Measurements from ENCODE around the gene BCO2. TPM values are rescaled to one million over a fixed set of nuclear protein-coding genes. Genes with fewer than 3 reads are reported as not detected.

BCO2 gene
- total and polyA plus RNA-seq, 2 experiments from 2014 or later, result 0.63 to 1.1 TPM

DNA sequence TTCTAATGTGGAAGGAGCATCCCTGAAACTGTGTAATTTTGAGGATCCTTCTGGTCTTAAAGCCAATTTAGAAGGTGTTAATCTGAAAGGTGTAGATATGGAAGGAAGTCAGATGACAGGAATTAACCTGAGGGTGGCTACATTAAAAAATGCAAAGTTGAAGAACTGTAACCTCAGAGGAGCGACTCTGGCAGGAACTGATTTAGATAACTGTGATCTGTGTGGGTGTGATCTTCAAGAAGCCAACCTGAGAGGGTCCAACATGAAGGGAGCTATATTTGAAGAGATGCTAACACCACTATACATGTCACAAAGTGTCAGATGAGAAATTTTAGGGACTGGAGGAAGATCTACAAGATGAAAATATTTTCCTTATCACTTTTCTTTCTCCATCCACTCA lies 7.6 kb downstream of the BCO2 start:
- no peaks in the 10 kb centered on the region for H4K20me1 ChIP-seq (replicated peaks; ENCODE audit: insufficient read depth)
- H3K4me3 ChIP-seq, result no peak overlapping the region
- no peak overlapping the region for H3K27ac Mint-ChIP-seq
- H3K9me2 ChIP-seq (ENCODE audit: insufficient read depth), result no peaks in the 10 kb centered on the region
- H3K4me3 Mint-ChIP-seq, result no peak overlapping the region
- no peaks in the 10 kb centered on the region for H3F3A ChIP-seq (replicated peaks; ENCODE audit: low read depth)
- no peak overlapping the region for H3K4me2 ChIP-seq
- H2AFZ ChIP-seq, result no peak overlapping the region
- peaks cover 3% of the 10 kb centered on the region; the same call in 2 of the 3 replicates for H3K4me1 Mint-ChIP-seq
- H3K27ac ChIP-seq (ENCODE audit: low read depth), result no peak overlapping the region
- TF ChIP-seq, protein P1, sequence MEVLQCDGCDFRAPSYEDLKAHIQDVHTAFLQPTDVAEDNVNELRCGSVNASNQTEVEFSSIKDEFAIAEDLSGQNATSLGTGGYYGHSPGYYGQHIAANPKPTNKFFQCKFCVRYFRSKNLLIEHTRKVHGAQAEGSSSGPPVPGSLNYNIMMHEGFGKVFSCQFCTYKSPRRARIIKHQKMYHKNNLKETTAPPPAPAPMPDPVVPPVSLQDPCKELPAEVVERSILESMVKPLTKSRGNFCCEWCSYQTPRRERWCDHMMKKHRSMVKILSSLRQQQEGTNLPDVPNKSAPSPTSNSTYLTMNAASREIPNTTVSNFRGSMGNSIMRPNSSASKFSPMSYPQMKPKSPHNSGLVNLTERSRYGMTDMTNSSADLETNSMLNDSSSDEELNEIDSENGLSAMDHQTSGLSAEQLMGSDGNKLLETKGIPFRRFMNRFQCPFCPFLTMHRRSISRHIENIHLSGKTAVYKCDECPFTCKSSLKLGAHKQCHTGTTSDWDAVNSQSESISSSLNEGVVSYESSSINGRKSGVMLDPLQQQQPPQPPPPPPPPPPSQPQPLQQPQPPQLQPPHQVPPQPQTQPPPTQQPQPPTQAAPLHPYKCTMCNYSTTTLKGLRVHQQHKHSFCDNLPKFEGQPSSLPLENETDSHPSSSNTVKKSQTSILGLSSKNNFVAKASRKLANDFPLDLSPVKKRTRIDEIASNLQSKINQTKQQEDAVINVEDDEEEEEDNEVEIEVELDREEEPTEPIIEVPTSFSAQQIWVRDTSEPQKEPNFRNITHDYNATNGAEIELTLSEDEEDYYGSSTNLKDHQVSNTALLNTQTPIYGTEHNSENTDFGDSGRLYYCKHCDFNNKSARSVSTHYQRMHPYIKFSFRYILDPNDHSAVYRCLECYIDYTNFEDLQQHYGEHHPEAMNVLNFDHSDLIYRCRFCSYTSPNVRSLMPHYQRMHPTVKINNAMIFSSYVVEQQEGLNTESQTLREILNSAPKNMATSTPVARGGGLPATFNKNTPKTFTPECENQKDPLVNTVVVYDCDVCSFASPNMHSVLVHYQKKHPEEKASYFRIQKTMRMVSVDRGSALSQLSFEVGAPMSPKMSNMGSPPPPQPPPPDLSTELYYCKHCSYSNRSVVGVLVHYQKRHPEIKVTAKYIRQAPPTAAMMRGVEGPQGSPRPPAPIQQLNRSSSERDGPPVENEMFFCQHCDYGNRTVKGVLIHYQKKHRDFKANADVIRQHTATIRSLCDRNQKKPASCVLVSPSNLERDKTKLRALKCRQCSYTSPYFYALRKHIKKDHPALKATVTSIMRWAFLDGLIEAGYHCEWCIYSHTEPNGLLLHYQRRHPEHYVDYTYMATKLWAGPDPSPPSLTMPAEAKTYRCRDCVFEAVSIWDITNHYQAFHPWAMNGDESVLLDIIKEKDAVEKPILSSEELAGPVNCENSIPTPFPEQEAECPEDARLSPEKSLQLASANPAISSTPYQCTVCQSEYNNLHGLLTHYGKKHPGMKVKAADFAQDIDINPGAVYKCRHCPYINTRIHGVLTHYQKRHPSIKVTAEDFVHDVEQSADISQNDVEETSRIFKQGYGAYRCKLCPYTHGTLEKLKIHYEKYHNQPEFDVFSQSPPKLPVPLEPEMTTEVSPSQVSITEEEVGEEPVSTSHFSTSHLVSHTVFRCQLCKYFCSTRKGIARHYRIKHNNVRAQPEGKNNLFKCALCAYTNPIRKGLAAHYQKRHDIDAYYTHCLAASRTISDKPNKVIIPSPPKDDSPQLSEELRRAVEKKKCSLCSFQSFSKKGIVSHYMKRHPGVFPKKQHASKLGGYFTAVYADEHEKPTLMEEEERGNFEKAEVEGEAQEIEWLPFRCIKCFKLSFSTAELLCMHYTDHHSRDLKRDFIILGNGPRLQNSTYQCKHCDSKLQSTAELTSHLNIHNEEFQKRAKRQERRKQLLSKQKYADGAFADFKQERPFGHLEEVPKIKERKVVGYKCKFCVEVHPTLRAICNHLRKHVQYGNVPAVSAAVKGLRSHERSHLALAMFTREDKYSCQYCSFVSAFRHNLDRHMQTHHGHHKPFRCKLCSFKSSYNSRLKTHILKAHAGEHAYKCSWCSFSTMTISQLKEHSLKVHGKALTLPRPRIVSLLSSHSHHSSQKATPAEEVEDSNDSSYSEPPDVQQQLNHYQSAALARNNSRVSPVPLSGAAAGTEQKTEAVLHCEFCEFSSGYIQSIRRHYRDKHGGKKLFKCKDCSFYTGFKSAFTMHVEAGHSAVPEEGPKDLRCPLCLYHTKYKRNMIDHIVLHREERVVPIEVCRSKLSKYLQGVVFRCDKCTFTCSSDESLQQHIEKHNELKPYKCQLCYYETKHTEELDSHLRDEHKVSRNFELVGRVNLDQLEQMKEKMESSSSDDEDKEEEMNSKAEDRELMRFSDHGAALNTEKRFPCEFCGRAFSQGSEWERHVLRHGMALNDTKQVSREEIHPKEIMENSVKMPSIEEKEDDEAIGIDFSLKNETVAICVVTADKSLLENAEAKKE (CRISPR knock-in tag; IDR thresholded peaks at IDR 0.05), result no peak
- TF ChIP-seq NANOG (IDR thresholded peaks at IDR 0.05; ENCODE audit: borderline replicate concordance), result no peak
- no peak for DNase-seq (ENCODE audit: low spot score)
- peaks cover 5% of the 10 kb centered on the region; the same call in 1 of the 2 replicates for H3K4me1 ChIP-seq (ENCODE audit: insufficient read depth)
- H3K36me3 Mint-ChIP-seq (ENCODE audit: low read depth), result no peaks in the 10 kb centered on the region; the same call in 2 of the 3 replicates
- peaks cover 1% of the 10 kb centered on the region for H3K27me3 Mint-ChIP-seq (ENCODE audit: insufficient read depth, low read depth, poor library complexity)
- no peaks in the 10 kb centered on the region for H3K36me3 ChIP-seq (ENCODE audit: insufficient read depth)
- H3K9me3 Mint-ChIP-seq, result no peaks in the 10 kb centered on the region
- H3K79me2 ChIP-seq (replicated peaks; ENCODE audit: insufficient read depth), result no peaks in the 10 kb centered on the region
- ATAC-seq, result no peak
- no peaks in the 10 kb centered on the region for H3K27me3 ChIP-seq (ENCODE audit: insufficient read depth)

DNA sequence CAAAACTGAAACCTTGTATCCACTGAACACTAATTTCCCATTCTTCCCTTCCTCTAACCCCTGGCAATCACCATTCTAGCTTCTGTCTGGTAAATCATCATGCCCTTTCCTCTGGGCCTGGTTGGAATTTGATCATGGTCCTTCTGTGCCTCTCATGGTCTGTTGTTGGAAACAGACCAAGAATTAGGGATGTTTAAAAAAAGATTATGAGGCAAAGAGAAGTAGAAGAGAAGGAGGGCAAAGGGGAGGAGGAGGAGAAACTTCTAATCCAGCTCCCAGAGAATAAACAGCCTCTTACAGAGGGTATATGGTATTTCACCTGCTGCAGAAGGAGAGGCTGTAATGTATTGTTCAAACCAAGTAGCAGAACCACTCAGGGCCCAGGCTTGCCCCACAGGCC lies 10.6 kb downstream of the BCO2 start:
- H3K27ac ChIP-seq (ENCODE audit: low read depth), result no peak overlapping the region
- no peaks in the 10 kb centered on the region; the same call in 2 of the 3 replicates for H3K36me3 Mint-ChIP-seq (ENCODE audit: low read depth)
- no peaks in the 10 kb centered on the region for H3K79me2 ChIP-seq (replicated peaks; ENCODE audit: insufficient read depth)
- ATAC-seq, result no peak
- H3K4me2 ChIP-seq, result no peak overlapping the region
- H3K27me3 Mint-ChIP-seq (ENCODE audit: insufficient read depth, low read depth, poor library complexity), result no peaks in the 10 kb centered on the region
- H3K36me3 ChIP-seq (ENCODE audit: insufficient read depth), result no peaks in the 10 kb centered on the region
- no peak for DNase-seq (ENCODE audit: low spot score)
- no peaks in the 10 kb centered on the region for H4K20me1 ChIP-seq (replicated peaks; ENCODE audit: insufficient read depth)
- H3F3A ChIP-seq (replicated peaks; ENCODE audit: low read depth), result no peaks in the 10 kb centered on the region
- no peaks in the 10 kb centered on the region for H3K27me3 ChIP-seq (ENCODE audit: insufficient read depth)
- no peak overlapping the region for H3K4me3 ChIP-seq
- no peaks in the 10 kb centered on the region for H3K9me2 ChIP-seq (ENCODE audit: insufficient read depth)
- H3K27ac Mint-ChIP-seq, result no peak overlapping the region
- no peak overlapping the region for H2AFZ ChIP-seq
- no peak overlapping the region for H3K4me3 Mint-ChIP-seq
- H3K9me3 Mint-ChIP-seq, result no peaks in the 10 kb centered on the region
- H3K4me1 ChIP-seq (ENCODE audit: insufficient read depth), result peaks cover 5% of the 10 kb centered on the region; the same call in 1 of the 2 replicates
- peaks cover 3% of the 10 kb centered on the region; the same call in 2 of the 3 replicates for H3K4me1 Mint-ChIP-seq
- TF ChIP-seq ZNF114 (CRISPR knock-in tag; IDR thresholded peaks at IDR 0.05), result no peak
- no peak for TF ChIP-seq POLR2AphosphoS5 (IDR thresholded peaks at IDR 0.05; ENCODE audit: low read depth)
- no peak for TF ChIP-seq ZNF331 (CRISPR knock-in tag; IDR thresholded peaks at IDR 0.05; ENCODE audit: low read depth)
- TF ChIP-seq EZH2phosphoT487 (IDR thresholded peaks at IDR 0.05; ENCODE audit: unreplicated experiment), result no peak
- TF ChIP-seq, protein P2, sequence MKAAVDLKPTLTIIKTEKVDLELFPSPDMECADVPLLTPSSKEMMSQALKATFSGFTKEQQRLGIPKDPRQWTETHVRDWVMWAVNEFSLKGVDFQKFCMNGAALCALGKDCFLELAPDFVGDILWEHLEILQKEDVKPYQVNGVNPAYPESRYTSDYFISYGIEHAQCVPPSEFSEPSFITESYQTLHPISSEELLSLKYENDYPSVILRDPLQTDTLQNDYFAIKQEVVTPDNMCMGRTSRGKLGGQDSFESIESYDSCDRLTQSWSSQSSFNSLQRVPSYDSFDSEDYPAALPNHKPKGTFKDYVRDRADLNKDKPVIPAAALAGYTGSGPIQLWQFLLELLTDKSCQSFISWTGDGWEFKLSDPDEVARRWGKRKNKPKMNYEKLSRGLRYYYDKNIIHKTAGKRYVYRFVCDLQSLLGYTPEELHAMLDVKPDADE (IDR thresholded peaks at IDR 0.05), result no peak
- TF ChIP-seq JUNB (IDR thresholded peaks at IDR 0.05; ENCODE audit: unreplicated experiment), result no peak

Data from GM23338 (cell line).